Measurements from ENCODE around the gene CHCHD1.

GRCh38 chr10:73780301-73780700 lies 1.5 kb upstream of the CHCHD1 start:
- no peak for TF ChIP-seq EZH2 (IDR thresholded peaks at IDR 0.05; ENCODE audit: insufficient read depth, low read length)
- TF ChIP-seq CTCF (IDR thresholded peaks at IDR 0.05; ENCODE audit: insufficient read depth, low read depth, low read length): no peak
